ENCODE results near the gene MID2.
"Not testable (repeated sequence)": the region's sequence is repeated elsewhere in the genome, so short reads cannot be mapped to it uniquely, and the experiment has no call there.

Gene MID2

GRCh38 chrX:107845625-107846024 lies 20.0 kb downstream of the MID2 start:
- DNase-seq = no peak

DNA sequence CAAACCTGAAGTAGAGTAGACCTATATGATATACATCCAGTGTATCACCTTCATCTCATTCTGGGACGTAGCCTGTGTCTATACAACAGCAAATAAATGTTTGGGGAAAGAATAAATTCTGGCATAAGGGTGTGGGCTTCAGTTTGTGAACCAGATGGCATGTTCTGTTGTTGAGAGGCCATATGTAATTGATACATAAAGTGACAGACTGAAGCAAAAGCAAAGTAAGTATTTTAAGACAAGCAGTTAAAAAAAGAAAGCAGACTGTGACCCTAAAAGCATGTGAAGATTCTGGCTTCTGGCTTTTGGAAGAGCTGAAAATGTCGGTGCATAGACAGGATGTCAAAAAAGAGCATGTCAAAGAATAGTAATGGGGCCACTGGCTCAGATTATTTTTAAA lies 22.9 kb downstream of the MID2 start:
- no peak for DNase-seq

DNA sequence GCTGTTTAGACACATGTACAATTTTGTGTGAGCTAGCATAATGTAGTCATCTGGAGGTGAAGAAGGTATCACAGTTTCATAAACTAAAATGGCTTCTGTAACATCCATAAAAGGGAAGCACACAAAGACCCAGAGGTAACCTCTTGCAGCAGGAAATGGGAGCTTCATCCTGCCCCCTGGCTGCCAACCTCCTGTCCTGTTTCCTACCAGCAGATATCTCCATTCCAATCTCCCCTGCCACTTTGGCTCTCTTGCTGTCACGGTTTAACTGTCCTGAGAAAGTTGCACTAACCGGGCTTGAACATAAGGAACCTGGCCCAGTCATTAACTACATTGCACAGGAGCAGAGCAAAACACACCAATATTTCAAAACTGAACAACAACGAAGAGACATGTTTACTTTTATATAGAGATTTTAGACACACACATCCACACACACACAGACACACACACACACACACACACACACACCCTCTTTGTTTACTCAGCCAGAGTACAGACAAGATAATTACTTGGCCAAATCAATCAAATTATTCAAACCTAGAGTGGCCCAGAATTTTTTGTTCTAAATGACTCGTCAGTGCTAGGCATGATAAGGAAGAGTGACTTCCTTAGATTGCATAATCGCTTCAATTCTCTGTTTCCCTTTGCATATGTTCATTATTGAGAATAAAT lies 24.2 kb downstream of the MID2 start:
- no peak for DNase-seq

DNA sequence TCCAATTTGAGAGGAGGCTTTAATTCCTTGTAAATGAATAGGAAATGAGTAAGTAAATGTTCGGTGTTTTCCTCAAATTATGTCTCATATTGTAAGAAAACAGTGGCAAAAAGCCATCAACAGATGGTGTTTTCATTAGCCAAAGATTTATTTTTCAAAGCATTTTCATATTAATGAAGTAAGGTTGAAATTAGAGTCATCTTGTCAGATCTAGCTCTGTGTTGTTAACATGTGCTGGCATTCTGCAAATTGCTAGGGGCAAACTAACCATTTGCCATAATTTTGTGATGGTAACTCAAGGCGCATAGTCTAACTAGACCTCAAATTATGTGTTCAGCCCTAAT lies 24.7 kb downstream of the MID2 start:
- DNase-seq = no peak

GRCh38 chrX:107851215-107851614 lies 25.5 kb downstream of the MID2 start:
- DNase-seq = peak; percentile 8

- DNase-seq = not testable (repeated sequence)
Observed at GRCh38 chrX:107851665-107852064, 26.0 kb downstream of the MID2 start.

GRCh38 chrX:107856289-107856688 lies 30.6 kb downstream of the MID2 start:
- DNase-seq = no peak

DNA sequence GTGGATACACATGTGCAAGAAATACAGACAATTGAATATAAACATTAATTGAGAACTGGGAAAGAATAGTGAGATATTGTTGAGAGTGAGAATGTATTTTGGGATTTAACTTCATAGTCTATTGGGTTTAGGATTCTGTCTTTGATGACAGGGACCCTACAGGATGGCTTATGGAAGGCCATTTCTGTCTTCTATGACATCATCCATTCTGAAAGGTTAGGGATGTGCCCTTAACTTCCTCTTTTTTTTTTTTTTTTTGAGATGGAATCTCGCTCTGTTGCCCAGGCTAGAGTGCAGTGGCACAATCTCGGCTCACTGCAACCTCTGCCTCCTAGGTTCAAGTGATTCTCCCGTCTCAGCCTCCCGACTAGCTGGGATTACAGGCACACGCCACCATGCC lies 31.4 kb downstream of the MID2 start:
- not testable (repeated sequence) for DNase-seq

DNA sequence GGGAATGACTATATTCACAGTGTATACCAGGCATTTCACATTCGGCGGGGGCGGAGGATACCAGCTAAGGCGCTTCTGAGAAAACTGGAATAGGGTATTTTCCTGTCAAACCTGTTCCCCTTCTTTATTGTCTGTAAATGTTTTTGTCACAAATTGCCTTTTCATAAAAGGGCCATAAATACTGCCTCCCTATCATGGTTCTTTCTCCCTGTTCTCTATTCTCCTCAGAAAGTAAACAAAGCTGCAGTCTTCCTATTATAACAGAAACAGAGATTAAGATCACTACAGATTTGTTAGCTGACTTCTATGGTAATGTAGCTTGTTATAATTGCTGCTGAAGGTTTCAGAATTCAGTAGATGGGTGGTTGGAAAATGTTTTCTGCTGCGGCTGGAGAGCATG lies 32.2 kb downstream of the MID2 start:
- DNase-seq = no peak

DNA sequence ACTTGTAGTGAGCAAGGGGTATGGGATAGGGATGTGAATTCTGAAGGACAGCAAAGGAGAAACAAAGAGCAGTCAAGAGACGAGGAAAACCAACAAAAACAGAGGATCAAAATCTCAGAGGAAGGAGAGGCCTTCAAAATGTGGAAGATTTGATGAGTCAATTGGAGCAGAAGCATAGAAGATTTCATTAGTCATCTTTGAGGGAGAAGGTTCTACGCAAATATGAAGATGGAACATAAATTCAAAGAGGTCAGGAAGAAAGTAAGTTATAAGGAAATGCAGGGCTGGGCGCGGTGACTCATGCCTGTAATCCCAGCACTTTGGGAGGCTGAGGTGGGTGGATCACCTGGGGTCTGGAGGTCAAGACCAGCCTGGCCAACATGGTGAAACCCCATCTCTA lies 35.4 kb downstream of the MID2 start:
- no peak for DNase-seq

GRCh38 chrX:107871136-107871535 lies 45.5 kb downstream of the MID2 start:
- no peak for DNase-seq

GRCh38 chrX:107878106-107878505 lies 52.4 kb downstream of the MID2 start:
- no peak for DNase-seq

- no peak for DNase-seq
Observed at GRCh38 chrX:107880054-107880610, 54.5 kb downstream of the MID2 start.

- peak; percentile 27 for DNase-seq
Observed at GRCh38 chrX:107894038-107894437, 68.4 kb downstream of the MID2 start.

GRCh38 chrX:107902721-107903120 lies 77.1 kb downstream of the MID2 start:
- DNase-seq = no peak

GRCh38 chrX:107905366-107905765 lies 79.7 kb downstream of the MID2 start:
- DNase-seq = no peak

DNA sequence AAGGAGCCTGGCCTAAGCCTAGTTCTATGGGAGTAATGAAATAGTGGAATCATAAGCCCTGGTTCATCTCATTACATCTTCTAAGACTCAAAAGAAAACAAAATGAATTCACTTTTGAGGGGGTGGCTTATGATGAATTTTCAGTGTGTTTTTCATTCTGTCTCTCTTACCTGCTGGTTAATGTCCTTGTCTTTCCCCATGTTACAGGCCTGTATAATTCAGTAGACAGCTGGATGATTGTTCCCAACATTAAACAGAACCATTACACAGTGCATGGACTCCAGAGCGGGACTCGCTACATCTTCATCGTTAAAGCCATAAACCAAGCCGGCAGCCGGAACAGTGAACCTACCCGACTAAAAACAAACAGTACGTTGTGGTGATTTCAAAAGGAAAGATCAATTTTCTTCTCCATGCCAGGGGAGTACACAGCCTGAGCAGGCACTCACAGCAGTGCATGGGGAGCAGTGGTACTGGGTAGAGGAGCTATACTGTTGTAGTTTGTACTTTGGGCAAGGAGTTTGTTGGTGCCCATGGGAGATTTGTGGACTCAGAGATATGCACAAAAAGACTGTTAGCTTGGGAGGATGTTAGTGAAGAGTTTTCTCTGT lies 98.6 kb downstream of the MID2 start:
- DNase-seq = no peak

- DNase-seq = no peak
Observed at GRCh38 chrX:107934262-107934661, 108.6 kb downstream of the MID2 start.

- DNase-seq = peak; percentile 10
Observed at GRCh38 chrX:107935200-107935599, 109.5 kb downstream of the MID2 start.

- DNase-seq = peak; percentile 4
Observed at GRCh38 chrX:107935664-107936433, 110.2 kb downstream of the MID2 start.

GRCh38 chrX:107936434-107936730 lies 110.7 kb downstream of the MID2 start:
- no peak for DNase-seq

DNA sequence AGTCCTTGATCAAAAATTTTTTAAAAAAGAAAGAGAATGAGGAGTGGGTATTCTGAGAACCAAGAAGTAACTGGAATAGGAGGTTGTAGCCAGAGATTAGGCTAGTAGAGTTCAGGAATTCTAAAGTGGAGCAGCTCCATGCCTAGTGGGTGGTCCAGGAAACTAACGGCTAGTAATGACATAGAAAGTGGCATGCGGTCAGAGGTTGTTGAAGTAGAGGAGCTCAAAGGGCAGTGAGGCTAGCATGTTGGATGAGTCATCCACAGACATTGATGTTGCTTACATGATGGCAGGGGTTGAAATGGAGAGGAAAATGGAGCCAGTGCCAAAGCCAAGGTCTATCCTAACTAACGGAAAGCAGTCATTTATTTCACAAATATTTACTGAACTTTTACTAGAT lies 114.4 kb downstream of the MID2 start:
- DNase-seq = no peak

DNA sequence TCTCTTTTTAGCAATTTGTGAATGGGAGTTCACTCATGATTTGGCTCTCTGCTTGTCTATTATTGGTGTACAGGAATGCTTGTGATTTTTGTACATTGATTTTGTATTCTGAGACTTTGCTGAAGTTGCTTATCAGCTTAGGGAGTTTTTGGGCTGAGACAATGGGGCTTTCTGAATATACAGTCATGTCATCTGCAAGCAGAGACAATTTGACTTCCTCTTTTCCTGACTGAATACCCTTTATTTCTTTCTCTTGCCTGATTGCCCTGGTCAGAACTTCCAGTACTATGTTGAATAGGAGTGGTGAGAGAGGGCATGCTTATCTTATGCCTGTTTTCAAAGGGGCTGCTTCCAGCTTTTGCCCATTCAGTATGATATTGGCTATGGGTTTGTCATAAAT lies 129.7 kb downstream of the MID2 start:
- DNase-seq = not testable (repeated sequence)

- DNase-seq = no peak
Observed at GRCh38 chrX:107968623-107969022, 143.0 kb downstream of the MID2 start.
